Liver (tissue), 9 donors: ENCODE measurements around the gene CNNM2. TPM values are rescaled to one million over a fixed set of nuclear protein-coding genes. Genes with fewer than 3 reads are reported as not detected.

Source experiments
- DNase-seq: peaks from one replicate; pipeline ENCODE4 v3.0.0-alpha.2; 2017; ENCODE audit warnings: low spot score
- H3K27ac ChIP-seq, 2 donors: one replicate each; pipeline ENCODE4 v1.7.0; 2013; ENCODE audit warnings: inconsistent platforms in 2 of 2, low read length in 2 of 2, control low read depth in 1 of 2, low read depth in 1 of 2, mild to moderate bottlenecking in 1 of 2
- H3K27me3 ChIP-seq, 4 donors: one replicate each; pipeline versions ENCODE4 v1.6.1 to v1.7.0; 2013; ENCODE audit warnings: low read length in 3 of 4, inconsistent platforms in 1 of 4, mild to moderate bottlenecking in 1 of 4, moderate library complexity in 1 of 4; ENCODE audit not compliant: control insufficient read depth in 4 of 4, insufficient read depth in 4 of 4
- H3K36me3 ChIP-seq, 4 donors: one replicate each; pipeline versions ENCODE4 v1.6.1 to v1.7.0; 2013; ENCODE audit warnings: low read length in 3 of 4, mild to moderate bottlenecking in 3 of 4, low read depth in 1 of 4, moderate library complexity in 1 of 4; ENCODE audit not compliant: control insufficient read depth in 4 of 4, insufficient read depth in 3 of 4
- H3K4me1 ChIP-seq, 4 donors: one replicate each; pipeline versions ENCODE4 v1.6.1 to v1.7.0; 2013; ENCODE audit warnings: low read length in 3 of 4, mild to moderate bottlenecking in 3 of 4, moderate library complexity in 1 of 4; ENCODE audit not compliant: control insufficient read depth in 4 of 4, insufficient read depth in 4 of 4
- H3K4me3 ChIP-seq, 3 donors: one replicate each; pipeline versions ENCODE4 v1.6.1 to v1.7.0; 2013; ENCODE audit warnings: low read length in 3 of 3, control low read depth in 1 of 3, low read depth in 1 of 3, mild to moderate bottlenecking in 1 of 3
- H3K9ac ChIP-seq, 2 donors: one replicate each; pipeline ENCODE4 v1.7.0; 2013; ENCODE audit warnings: low read length in 2 of 2, mild to moderate bottlenecking in 2 of 2, moderate library complexity in 2 of 2, control low read depth in 1 of 2, low read depth in 1 of 2
- H3K9me3 ChIP-seq, 4 donors: one replicate each; pipeline versions ENCODE4 v1.6.1 to v1.7.0; 2013; ENCODE audit warnings: low read length in 3 of 4; ENCODE audit not compliant: control insufficient read depth in 4 of 4
- EGR1 ChIP-seq, 2 donors: IDR thresholded peaks; 2 replicates each; pipeline ENCODE4 v1.6.1; 2016 to 2018; ENCODE audit warnings: antibody characterized with exemption in 2 of 2, low read depth in 2 of 2
- FOXA1 ChIP-seq: IDR thresholded peaks from 2 replicates; pipeline ENCODE4 v1.6.1; 2016; ENCODE audit warnings: antibody characterized with exemption
- FOXA2 ChIP-seq: IDR thresholded peaks from 2 replicates; pipeline ENCODE4 v1.6.1; 2016; ENCODE audit warnings: antibody characterized with exemption
- GABPA ChIP-seq, 2 donors: IDR thresholded peaks in 1 of 2; conservative IDR thresholded peaks in 1 of 2; 2 replicates each; pipeline ENCODE4 v1.6.1; 2016; ENCODE audit warnings: antibody characterized with exemption in 2 of 2, mild to moderate bottlenecking in 1 of 2, moderate library complexity in 1 of 2
- HNF4A ChIP-seq, 2 donors: conservative IDR thresholded peaks; 2 replicates each; pipeline ENCODE4 v1.6.1; 2016; ENCODE audit warnings: antibody characterized with exemption in 2 of 2, mild to moderate bottlenecking in 2 of 2
- JUND ChIP-seq, 2 donors: IDR thresholded peaks; 2 replicates each; pipeline ENCODE4 v1.6.1; 2016; ENCODE audit warnings: antibody characterized with exemption in 2 of 2
- NR2F2 ChIP-seq: IDR thresholded peaks from 2 replicates; pipeline ENCODE4 v1.6.1; 2016; ENCODE audit warnings: antibody characterized with exemption
- RAD21 ChIP-seq, 2 donors: IDR thresholded peaks; 2 replicates each; pipeline ENCODE4 v1.6.1; 2016; ENCODE audit warnings: antibody characterized with exemption in 2 of 2, mild to moderate bottlenecking in 2 of 2
- RXRA ChIP-seq, 2 donors: IDR thresholded peaks; 2 replicates each; pipeline ENCODE4 v1.6.1; 2017 to 2018; ENCODE audit warnings: antibody characterized with exemption in 2 of 2, mild to moderate bottlenecking in 1 of 2
- SP1 ChIP-seq: IDR thresholded peaks from 2 replicates; pipeline ENCODE4 v1.6.1; 2018; ENCODE audit warnings: antibody characterized with exemption, mild to moderate bottlenecking
- TAF1 ChIP-seq: conservative IDR thresholded peaks from 2 replicates; pipeline ENCODE4 v1.6.1; 2016; ENCODE audit warnings: antibody characterized with exemption, mild to moderate bottlenecking
- YY1 ChIP-seq: IDR thresholded peaks from 2 replicates; pipeline ENCODE4 v1.6.1; 2016; ENCODE audit warnings: antibody characterized with exemption, mild to moderate bottlenecking
- WGBS: extraction: QIAGEN DNeasy Blood & Tissue Kit; methylation state at CpG from one replicate; pipeline ENCODE4 v1.1.7; 2013; 5-methylcytosine and 5-hydroxymethylcytosine counted together
- polyA plus RNA-seq, 2 donors: library from polyadenylated mRNA; stranded (reverse) in 1 of 2; unstranded in 1 of 2; fragments of 200-250 nt in 1 of 2; fragments of >200 nt in 1 of 2; fragmentation: Nextera tagmentation in 1 of 2; extraction: Ambion mirVana in 1 of 2; gene quantifications; one replicate each; pipeline versions ENCODE4 v1.2.1 to v1.2.3, GENCODE V29; 2013 to 2015
- total RNA-seq, 2 donors: library from RNA; depleted of rRNA; stranded (reverse); fragments of >200 nt; gene quantifications; one replicate each; pipeline ENCODE4 v1.2.3, GENCODE V29; 2014
- TF ChIP-seq, protein P1 (sequence below): IDR thresholded peaks from 2 replicates; pipeline ENCODE4 v1.6.1; 2016; ENCODE audit warnings: antibody characterized with exemption
- TF ChIP-seq, protein P2 (sequence below): IDR thresholded peaks from 2 replicates; pipeline ENCODE4 v1.6.1; 2016; ENCODE audit warnings: antibody characterized with exemption
- TF ChIP-seq, protein P3 (sequence below): IDR thresholded peaks from 2 replicates; pipeline ENCODE4 v1.6.1; 2016; ENCODE audit warnings: antibody characterized with exemption, mild to moderate bottlenecking
- TF ChIP-seq, protein P4 (sequence below): fragments of 150-350 bp; IDR thresholded peaks from 2 replicates; pipeline ENCODE4 v1.5.1; 2017; ENCODE audit warnings: improper control_type of control experiment, low read depth, low read length; ENCODE audit not compliant: missing input control
- donor health status: healthy.
- donor health status: healthy.
- donor health status: healthy.
- donor health status: healthy.
- donor health status: healthy.

Gene CNNM2
- total and polyA plus RNA-seq, 4 donors, result 2.0 to 10.8 (median 6.9) TPM

DNA sequence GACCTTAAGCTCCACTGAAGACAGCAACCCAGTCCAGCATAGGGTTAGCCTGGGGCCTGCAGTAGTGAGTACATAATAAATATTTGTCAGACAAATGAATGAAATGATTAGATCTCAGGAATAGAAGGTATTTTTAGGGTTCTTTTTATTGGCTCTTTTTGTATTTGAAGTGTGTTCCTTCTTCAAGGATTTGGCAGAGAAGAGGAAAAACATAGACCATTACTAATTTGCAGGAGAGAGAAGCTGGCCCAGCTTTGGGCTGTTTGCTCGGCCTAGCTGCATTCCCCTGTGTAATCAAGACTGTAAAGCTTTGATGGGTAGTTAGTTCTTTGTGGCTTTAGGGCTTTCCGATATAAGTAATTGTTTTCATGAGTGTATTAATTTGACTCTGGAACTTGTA, 64.2 kb downstream of the CNNM2 start:
- Histone ChIP-seq H3K9ac (no peak overlapping the region), H3K4me1 (peaks cover 0 to 10% (median under 1%) of the 10 kb centered on the region in 4 donors), H3K36me3 (no peaks in the 10 kb centered on the region), H3K27ac (no peak overlapping the region), H3K9me3 (no peaks in the 10 kb centered on the region), H3K27me3 (no peaks in the 10 kb centered on the region), H3K4me3 (no peak overlapping the region)
- no peak for DNase-seq
- TF ChIP-seq FOXA2 (no peak), EGR1 (IDR thresholded peaks at IDR 0.05; ENCODE audit: low read depth in 2 of 2) (no peak), JUND (IDR thresholded peaks at IDR 0.05) (no peak), SP1 (no peak), FOXA1 (no peak), HNF4A (conservative IDR thresholded peaks at IDR 0.05) (no peak), YY1 (no peak), GABPA (IDR thresholded peaks at IDR 0.05 in 1 of 2, conservative IDR thresholded peaks at IDR 0.05 in 1 of 2) (no peak)
- TF ChIP-seq, protein P1, sequence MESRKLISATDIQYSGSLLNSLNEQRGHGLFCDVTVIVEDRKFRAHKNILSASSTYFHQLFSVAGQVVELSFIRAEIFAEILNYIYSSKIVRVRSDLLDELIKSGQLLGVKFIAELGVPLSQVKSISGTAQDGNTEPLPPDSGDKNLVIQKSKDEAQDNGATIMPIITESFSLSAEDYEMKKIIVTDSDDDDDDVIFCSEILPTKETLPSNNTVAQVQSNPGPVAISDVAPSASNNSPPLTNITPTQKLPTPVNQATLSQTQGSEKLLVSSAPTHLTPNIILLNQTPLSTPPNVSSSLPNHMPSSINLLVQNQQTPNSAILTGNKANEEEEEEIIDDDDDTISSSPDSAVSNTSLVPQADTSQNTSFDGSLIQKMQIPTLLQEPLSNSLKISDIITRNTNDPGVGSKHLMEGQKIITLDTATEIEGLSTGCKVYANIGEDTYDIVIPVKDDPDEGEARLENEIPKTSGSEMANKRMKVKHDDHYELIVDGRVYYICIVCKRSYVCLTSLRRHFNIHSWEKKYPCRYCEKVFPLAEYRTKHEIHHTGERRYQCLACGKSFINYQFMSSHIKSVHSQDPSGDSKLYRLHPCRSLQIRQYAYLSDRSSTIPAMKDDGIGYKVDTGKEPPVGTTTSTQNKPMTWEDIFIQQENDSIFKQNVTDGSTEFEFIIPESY, result no peak
- 88% methylated on average over 2 of the region's 2 CpGs for WGBS

DNA sequence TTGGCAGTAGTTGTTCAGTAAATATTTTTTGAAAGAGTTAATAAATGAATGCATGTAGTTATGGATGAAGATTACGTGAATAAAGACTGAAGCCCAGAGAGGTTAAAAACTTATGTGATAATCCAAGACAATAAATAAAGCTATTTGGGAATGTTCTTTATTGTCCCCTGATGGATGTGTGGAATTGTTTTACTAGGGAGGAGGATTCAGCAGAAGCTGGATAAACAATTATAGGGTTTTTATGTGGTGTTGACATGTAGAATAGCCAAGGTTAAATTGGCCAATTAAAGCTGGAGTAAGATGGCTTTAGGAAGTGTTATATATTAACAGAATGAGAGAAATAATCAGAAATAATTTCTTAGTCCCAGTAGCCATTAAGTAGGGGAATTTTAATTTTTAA, 66.0 kb downstream of the CNNM2 start:
- 91% methylated on average over 1 of the region's 1 CpG for WGBS
- Histone ChIP-seq H3K27me3 (no peaks in the 10 kb centered on the region), H3K4me1 (peaks cover 2 to 11% (median 8%) of the 10 kb centered on the region in 4 donors), H3K9ac (no peak overlapping the region), H3K4me3 (no peak overlapping the region), H3K36me3 (no peaks in the 10 kb centered on the region), H3K9me3 (no peaks in the 10 kb centered on the region), H3K27ac (no peak overlapping the region)
- TF ChIP-seq SP1 (no peak), HNF4A (conservative IDR thresholded peaks at IDR 0.05) (no peak), GABPA (IDR thresholded peaks at IDR 0.05 in 1 of 2, conservative IDR thresholded peaks at IDR 0.05 in 1 of 2) (no peak), EGR1 (IDR thresholded peaks at IDR 0.05; ENCODE audit: low read depth in 2 of 2) (no peak), FOXA2 (no peak), NR2F2 (no peak), YY1 (no peak), RAD21 (IDR thresholded peaks at IDR 0.05) (no peak), JUND (IDR thresholded peaks at IDR 0.05) (no peak), FOXA1 (no peak), TAF1 (no peak), RXRA (IDR thresholded peaks at IDR 0.05) (no peak)
- TF ChIP-seq, protein P2, sequence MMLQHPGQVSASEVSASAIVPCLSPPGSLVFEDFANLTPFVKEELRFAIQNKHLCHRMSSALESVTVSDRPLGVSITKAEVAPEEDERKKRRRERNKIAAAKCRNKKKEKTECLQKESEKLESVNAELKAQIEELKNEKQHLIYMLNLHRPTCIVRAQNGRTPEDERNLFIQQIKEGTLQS, result no peak
- TF ChIP-seq, protein P1, result no peak
- TF ChIP-seq, protein P3, sequence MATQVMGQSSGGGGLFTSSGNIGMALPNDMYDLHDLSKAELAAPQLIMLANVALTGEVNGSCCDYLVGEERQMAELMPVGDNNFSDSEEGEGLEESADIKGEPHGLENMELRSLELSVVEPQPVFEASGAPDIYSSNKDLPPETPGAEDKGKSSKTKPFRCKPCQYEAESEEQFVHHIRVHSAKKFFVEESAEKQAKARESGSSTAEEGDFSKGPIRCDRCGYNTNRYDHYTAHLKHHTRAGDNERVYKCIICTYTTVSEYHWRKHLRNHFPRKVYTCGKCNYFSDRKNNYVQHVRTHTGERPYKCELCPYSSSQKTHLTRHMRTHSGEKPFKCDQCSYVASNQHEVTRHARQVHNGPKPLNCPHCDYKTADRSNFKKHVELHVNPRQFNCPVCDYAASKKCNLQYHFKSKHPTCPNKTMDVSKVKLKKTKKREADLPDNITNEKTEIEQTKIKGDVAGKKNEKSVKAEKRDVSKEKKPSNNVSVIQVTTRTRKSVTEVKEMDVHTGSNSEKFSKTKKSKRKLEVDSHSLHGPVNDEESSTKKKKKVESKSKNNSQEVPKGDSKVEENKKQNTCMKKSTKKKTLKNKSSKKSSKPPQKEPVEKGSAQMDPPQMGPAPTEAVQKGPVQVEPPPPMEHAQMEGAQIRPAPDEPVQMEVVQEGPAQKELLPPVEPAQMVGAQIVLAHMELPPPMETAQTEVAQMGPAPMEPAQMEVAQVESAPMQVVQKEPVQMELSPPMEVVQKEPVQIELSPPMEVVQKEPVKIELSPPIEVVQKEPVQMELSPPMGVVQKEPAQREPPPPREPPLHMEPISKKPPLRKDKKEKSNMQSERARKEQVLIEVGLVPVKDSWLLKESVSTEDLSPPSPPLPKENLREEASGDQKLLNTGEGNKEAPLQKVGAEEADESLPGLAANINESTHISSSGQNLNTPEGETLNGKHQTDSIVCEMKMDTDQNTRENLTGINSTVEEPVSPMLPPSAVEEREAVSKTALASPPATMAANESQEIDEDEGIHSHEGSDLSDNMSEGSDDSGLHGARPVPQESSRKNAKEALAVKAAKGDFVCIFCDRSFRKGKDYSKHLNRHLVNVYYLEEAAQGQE, result no peak
- TF ChIP-seq, protein P4, sequence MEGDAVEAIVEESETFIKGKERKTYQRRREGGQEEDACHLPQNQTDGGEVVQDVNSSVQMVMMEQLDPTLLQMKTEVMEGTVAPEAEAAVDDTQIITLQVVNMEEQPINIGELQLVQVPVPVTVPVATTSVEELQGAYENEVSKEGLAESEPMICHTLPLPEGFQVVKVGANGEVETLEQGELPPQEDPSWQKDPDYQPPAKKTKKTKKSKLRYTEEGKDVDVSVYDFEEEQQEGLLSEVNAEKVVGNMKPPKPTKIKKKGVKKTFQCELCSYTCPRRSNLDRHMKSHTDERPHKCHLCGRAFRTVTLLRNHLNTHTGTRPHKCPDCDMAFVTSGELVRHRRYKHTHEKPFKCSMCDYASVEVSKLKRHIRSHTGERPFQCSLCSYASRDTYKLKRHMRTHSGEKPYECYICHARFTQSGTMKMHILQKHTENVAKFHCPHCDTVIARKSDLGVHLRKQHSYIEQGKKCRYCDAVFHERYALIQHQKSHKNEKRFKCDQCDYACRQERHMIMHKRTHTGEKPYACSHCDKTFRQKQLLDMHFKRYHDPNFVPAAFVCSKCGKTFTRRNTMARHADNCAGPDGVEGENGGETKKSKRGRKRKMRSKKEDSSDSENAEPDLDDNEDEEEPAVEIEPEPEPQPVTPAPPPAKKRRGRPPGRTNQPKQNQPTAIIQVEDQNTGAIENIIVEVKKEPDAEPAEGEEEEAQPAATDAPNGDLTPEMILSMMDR, result no peak
- DNase-seq, result no peak
